HepG2 (cell line): ENCODE measurements around the gene ESPNL. TPM values are rescaled to one million over a fixed set of nuclear protein-coding genes. Genes with fewer than 3 reads are reported as not detected.

Experiments used
- ARID5B ChIP-seq: IDR thresholded peaks from 2 replicates; pipeline ENCODE4 v1.4.0; 2020; ENCODE audit warnings: mild to moderate bottlenecking, missing genetic modification reagents
- DR1 ChIP-seq: sonication (generic); formaldehyde crosslinking; IDR thresholded peaks from 2 replicates; pipeline ENCODE4 v1.8.0; 2021; ENCODE audit warnings: mild to moderate bottlenecking, missing genetic modification reagents, inconsistent platforms
- FOXC1 ChIP-seq: sonication (generic); formaldehyde crosslinking; IDR thresholded peaks from 2 replicates; pipeline ENCODE4 v1.8.0; 2022; ENCODE audit warnings: mild to moderate bottlenecking, missing genetic modification reagents, borderline replicate concordance
- HNF4A ChIP-seq: sonication (generic); formaldehyde crosslinking; IDR thresholded peaks from 2 replicates; pipeline ENCODE4 v1.4.0; 2020; ENCODE audit warnings: missing genetic modification reagents
- LBX2 ChIP-seq: sonication (generic); formaldehyde crosslinking; IDR thresholded peaks from 2 replicates; pipeline ENCODE4 v1.5.0; 2020; ENCODE audit warnings: missing genetic modification reagents, mild to moderate bottlenecking, borderline replicate concordance
- NRL ChIP-seq: sonication (generic); formaldehyde crosslinking; IDR thresholded peaks from 2 replicates; pipeline ENCODE4 v1.5.0; 2020; ENCODE audit warnings: missing genetic modification reagents, mild to moderate bottlenecking, moderate library complexity, borderline replicate concordance
- PHB2 ChIP-seq: fragments of 450-650 bp; IDR thresholded peaks from 2 replicates; pipeline ENCODE4 v1.6.1; 2018; ENCODE audit not compliant: partially characterized antibody
- RAD51 ChIP-seq: fragments of 450-650 bp; IDR thresholded peaks from 2 replicates; pipeline ENCODE4 v1.6.1; 2016; ENCODE audit warnings: borderline replicate concordance
- SP5 ChIP-seq: IDR thresholded peaks from 2 replicates; pipeline ENCODE4 v1.6.1; 2016; ENCODE audit warnings: low read depth, borderline replicate concordance
- ZBTB40 ChIP-seq, 2 experiments: fragments of 450-650 bp in 1 of 2; sonication (generic) in 1 of 2; formaldehyde crosslinking in 1 of 2; IDR thresholded peaks; 2 replicates each; pipeline versions ENCODE4 v1.6.1 to v1.8.0; 2016 to 2022; ENCODE audit warnings: antibody characterized with exemption in 1 of 2, mild to moderate bottlenecking in 1 of 2, missing genetic modification reagents in 1 of 2
- ZIK1 ChIP-seq: sonication (generic); formaldehyde crosslinking; IDR thresholded peaks from 2 replicates; pipeline ENCODE4 v1.5.0; 2020; ENCODE audit warnings: mild to moderate bottlenecking, low read depth, missing genetic modification reagents, borderline replicate concordance
- ZMAT3 ChIP-seq: sonication (generic); formaldehyde crosslinking; conservative IDR thresholded peaks from 2 replicates; pipeline ENCODE4 v1.7.0; 2021; ENCODE audit warnings: missing genetic modification reagents
- ZNF562 ChIP-seq: sonication (generic); formaldehyde crosslinking; IDR thresholded peaks from 2 replicates; pipeline ENCODE4 v1.8.0; 2022; ENCODE audit warnings: missing genetic modification reagents, borderline replicate concordance
- ZNF792 ChIP-seq: IDR thresholded peaks from 2 replicates; pipeline ENCODE4 v1.6.1; 2016
- ZNF878 ChIP-seq: sonication (generic); formaldehyde crosslinking; IDR thresholded peaks from 2 replicates; pipeline ENCODE4 v1.8.1; 2023; ENCODE audit warnings: mild to moderate bottlenecking, missing genetic modification reagents, moderate library complexity
- polyA plus RNA-seq, 8 experiments: library from polyadenylated mRNA; depleted of rRNA in 3 of 8; stranded (reverse) in 7 of 8; unstranded in 1 of 8; fragments of >200 nt; fragmentation: Illumina TruSeq in 4 of 8; extraction: Trizol in 4 of 8; gene quantifications; 2 replicates each; pipeline versions ENCODE4 v1.2.1 to v1.2.3, GENCODE V29; 2011 to 2016; ENCODE audit warnings: low read depth in 4 of 8, missing spikeins in 1 of 8, mixed read lengths in 1 of 8; ENCODE audit not compliant: insufficient read depth in 1 of 8
- total RNA-seq, 5 experiments: library from RNA; depleted of rRNA; stranded (reverse); fragments of >200 nt; fragmentation: Illumina TruSeq; extraction: Trizol; gene quantifications; 2 replicates each; pipeline ENCODE4 v1.2.3, GENCODE V29; 2016; ENCODE audit warnings: low read depth in 1 of 5

Gene ESPNL
- total and polyA plus RNA-seq, 2 of the 13 experiments (the other 11 are each of a cell fraction or from before 2014, with no cell fraction given), result 0.45 to 0.80 TPM

GRCh38 chr2:238107525-238108422 is 7.6 kb downstream of the ESPNL start (continued):
- TF ChIP-seq FOXC1 (CRISPR knock-in tag) (0 out of 2 replicates have a peak, but pooled peaks have one; percentile 34), ZNF562 (no peak), LBX2 (no peak), PHB2 (no peak), NRL (CRISPR knock-in tag) (no peak), ZMAT3 (0 out of 2 replicates have a peak, but pooled peaks have one; percentile 41), RAD51 (no peak), ARID5B (CRISPR knock-in tag) (no peak), ZNF878 (CRISPR knock-in tag) (no peak), DR1 (no peak), HNF4A (CRISPR knock-in tag) (peak; percentile 77), ZIK1 (CRISPR knock-in tag) (no peak), ZNF792 (CRISPR knock-in tag) (peak; percentile 53; the same call in 1 of the 2 replicates), SP5 (CRISPR knock-in tag) (peak; percentile 19; the same call in 1 of the 2 replicates), ZBTB40 (IDR thresholded peaks at IDR 0.05) (no peak), ZBTB40 (CRISPR knock-in tag; IDR thresholded peaks at IDR 0.05) (peak; percentile 34; the same call in 1 of the 2 replicates)
